Fibroblast of mammary gland (primary cell): ENCODE results near the gene PSMA7.

Source experiments
- DNase-seq: peaks from one replicate; pipeline ENCODE4 v3.0.0-alpha.2; 2010; ENCODE audit warnings: low read depth
- H3K4me3 ChIP-seq: 2 replicates; pipeline ENCODE4 v1.5.1; 2011; ENCODE audit warnings: low read depth, mild to moderate bottlenecking, low read length, moderate library complexity; ENCODE audit not compliant: control insufficient read depth
- TF ChIP-seq, protein P1 (sequence below): conservative IDR thresholded peaks from 2 replicates; pipeline ENCODE4 v1.5.1; 2011; ENCODE audit warnings: low read depth, low read length, inconsistent platforms; ENCODE audit not compliant: control insufficient read depth, insufficient read depth

Gene PSMA7

DNA sequence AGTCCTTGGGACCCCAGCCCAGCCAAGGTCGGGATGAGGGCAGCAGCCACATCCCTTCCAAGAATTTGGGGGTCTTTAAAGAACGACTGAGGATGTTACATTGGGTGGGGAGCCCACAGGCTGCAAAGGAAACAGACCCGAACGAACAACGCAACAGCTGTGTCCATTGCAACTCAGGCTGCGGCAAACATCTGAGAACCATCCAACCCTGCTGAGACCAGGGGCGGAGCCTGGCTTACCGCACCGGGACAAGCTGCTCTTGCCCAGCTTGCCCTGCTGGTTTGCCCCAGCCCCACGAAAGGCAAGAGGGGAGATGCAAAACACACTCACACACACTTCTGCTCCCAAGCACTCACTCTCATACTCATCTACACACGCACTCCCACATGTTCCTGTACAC lies 56.0 kb downstream of the PSMA7 start:
- DNase-seq: no peak

More for the DNA sequence above, 56.0 kb downstream of the PSMA7 start:
- TF ChIP-seq, protein P1, sequence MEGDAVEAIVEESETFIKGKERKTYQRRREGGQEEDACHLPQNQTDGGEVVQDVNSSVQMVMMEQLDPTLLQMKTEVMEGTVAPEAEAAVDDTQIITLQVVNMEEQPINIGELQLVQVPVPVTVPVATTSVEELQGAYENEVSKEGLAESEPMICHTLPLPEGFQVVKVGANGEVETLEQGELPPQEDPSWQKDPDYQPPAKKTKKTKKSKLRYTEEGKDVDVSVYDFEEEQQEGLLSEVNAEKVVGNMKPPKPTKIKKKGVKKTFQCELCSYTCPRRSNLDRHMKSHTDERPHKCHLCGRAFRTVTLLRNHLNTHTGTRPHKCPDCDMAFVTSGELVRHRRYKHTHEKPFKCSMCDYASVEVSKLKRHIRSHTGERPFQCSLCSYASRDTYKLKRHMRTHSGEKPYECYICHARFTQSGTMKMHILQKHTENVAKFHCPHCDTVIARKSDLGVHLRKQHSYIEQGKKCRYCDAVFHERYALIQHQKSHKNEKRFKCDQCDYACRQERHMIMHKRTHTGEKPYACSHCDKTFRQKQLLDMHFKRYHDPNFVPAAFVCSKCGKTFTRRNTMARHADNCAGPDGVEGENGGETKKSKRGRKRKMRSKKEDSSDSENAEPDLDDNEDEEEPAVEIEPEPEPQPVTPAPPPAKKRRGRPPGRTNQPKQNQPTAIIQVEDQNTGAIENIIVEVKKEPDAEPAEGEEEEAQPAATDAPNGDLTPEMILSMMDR: no peak
- H3K4me3 ChIP-seq: no peak overlapping the region
